GM23338 (cell line): ENCODE measurements around the gene CBX5. TPM values are rescaled to one million over a fixed set of nuclear protein-coding genes. Genes with fewer than 3 reads are reported as not detected.

Source experiments
- ATAC-seq: fragments of 200-7000 bp; cut with Tn5 transposase; 3 replicates; pipeline ENCODE4 v1.9.1; 2020
- DNase-seq: peaks from one replicate; pipeline ENCODE4 v3.0.0-alpha.2; 2015; ENCODE audit warnings: low spot score
- H2AFZ ChIP-seq: fragments of 200-600 bp; sonication (generic); 2 replicates; pipeline ENCODE4 v1.8.0; 2016; ENCODE audit warnings: antibody characterized with exemption, mild to moderate bottlenecking, moderate library complexity
- H3F3A ChIP-seq: fragments of 200-600 bp; sonication (generic); replicated peaks from 2 replicates; pipeline ENCODE4 v1.8.0; 2017; ENCODE audit warnings: antibody characterized with exemption, mixed run types, low read depth
- H3K27ac ChIP-seq: fragments of 200-600 bp; sonication (generic); 2 replicates; pipeline ENCODE4 v1.6.1; 2016; ENCODE audit warnings: low read depth
- H3K27me3 ChIP-seq: fragments of 200-600 bp; sonication (generic); 2 replicates; pipeline ENCODE4 v1.8.0; 2016; ENCODE audit warnings: mild to moderate bottlenecking, mixed run types, moderate library complexity; ENCODE audit not compliant: insufficient read depth
- H3K36me3 ChIP-seq: fragments of 200-600 bp; sonication (generic); 2 replicates; pipeline ENCODE4 v1.8.0; 2016; ENCODE audit warnings: mild to moderate bottlenecking; ENCODE audit not compliant: insufficient read depth
- H3K4me1 ChIP-seq: fragments of 200-600 bp; sonication (generic); 2 replicates; pipeline ENCODE4 v1.8.0; 2016; ENCODE audit warnings: mild to moderate bottlenecking, moderate library complexity; ENCODE audit not compliant: insufficient read depth
- H3K4me2 ChIP-seq: fragments of 200-600 bp; sonication (generic); 2 replicates; pipeline ENCODE4 v1.7.1; 2017; ENCODE audit warnings: mixed run types
- H3K4me3 ChIP-seq: fragments of 200-600 bp; sonication (generic); 2 replicates; pipeline ENCODE4 v1.6.1; 2016; ENCODE audit warnings: mixed run types
- H3K79me2 ChIP-seq: fragments of 200-600 bp; sonication (generic); replicated peaks from 2 replicates; pipeline ENCODE4 v1.8.0; 2017; ENCODE audit warnings: mild to moderate bottlenecking; ENCODE audit not compliant: insufficient read depth
- H3K9me2 ChIP-seq: fragments of 200-600 bp; sonication (generic); 2 replicates; pipeline ENCODE4 v1.8.0; 2017; ENCODE audit not compliant: insufficient read depth
- H4K20me1 ChIP-seq: fragments of 200-600 bp; sonication (generic); replicated peaks from 2 replicates; pipeline ENCODE4 v1.8.0; 2017; ENCODE audit warnings: mild to moderate bottlenecking; ENCODE audit not compliant: insufficient read depth
- H3K27ac Mint-ChIP-seq: 2 replicates; pipeline ENCODE4 v1.8.0; 2020; ENCODE audit warnings: inconsistent platforms, mild to moderate bottlenecking, moderate library complexity, mixed read lengths
- H3K27me3 Mint-ChIP-seq: 3 replicates; pipeline ENCODE4 v1.8.0; 2022; ENCODE audit warnings: low read depth, mild to moderate bottlenecking, moderate library complexity, mixed read lengths, inconsistent platforms; ENCODE audit not compliant: insufficient read depth, poor library complexity
- H3K36me3 Mint-ChIP-seq: 3 replicates; pipeline ENCODE4 v1.8.0; 2021; ENCODE audit warnings: low read depth, mild to moderate bottlenecking, inconsistent platforms, moderate library complexity, mixed read lengths
- H3K4me1 Mint-ChIP-seq: 3 replicates; pipeline ENCODE4 v1.8.0; 2020; ENCODE audit warnings: mild to moderate bottlenecking, inconsistent platforms, mixed read lengths
- H3K4me3 Mint-ChIP-seq: 3 replicates; pipeline ENCODE4 v1.8.0; 2021; ENCODE audit warnings: moderate library complexity, mild to moderate bottlenecking, inconsistent platforms, mixed read lengths
- H3K9me3 Mint-ChIP-seq: 3 replicates; pipeline ENCODE4 v1.8.0; 2020; ENCODE audit warnings: moderate library complexity, mild to moderate bottlenecking, inconsistent platforms, mixed read lengths
- CREB1 ChIP-seq: fragments of 250-450 bp; sonication (Bioruptor Pico); IDR thresholded peaks from 2 replicates; pipeline ENCODE4 v1.5.0; 2020; ENCODE audit warnings: low read depth, mild to moderate bottlenecking, moderate library complexity
- EZH2phosphoT487 ChIP-seq: fragments of 200-600 bp; sonication (generic); IDR thresholded peaks from one replicate; pipeline ENCODE4 v1.8.1; 2018; ENCODE audit warnings: antibody characterized with exemption; ENCODE audit not compliant: unreplicated experiment
- JUNB ChIP-seq: IDR thresholded peaks from one replicate; pipeline ENCODE4 v1.6.1; 2016; ENCODE audit warnings: antibody characterized with exemption; ENCODE audit not compliant: unreplicated experiment
- POLR2AphosphoS5 ChIP-seq: IDR thresholded peaks from 2 replicates; pipeline ENCODE4 v1.6.1; 2016; ENCODE audit warnings: antibody characterized with exemption, low read depth
- STAT1 ChIP-seq: IDR thresholded peaks from one replicate; pipeline ENCODE4 v1.6.1; 2016; ENCODE audit warnings: antibody characterized with exemption; ENCODE audit not compliant: unreplicated experiment
- ZNF114 ChIP-seq: fragments of 250-450 bp; sonication (Bioruptor Pico); IDR thresholded peaks from 2 replicates; pipeline ENCODE4 v1.5.0; 2020; ENCODE audit warnings: mild to moderate bottlenecking, moderate library complexity
- ZNF331 ChIP-seq: fragments of 250-450 bp; sonication (Bioruptor Pico); IDR thresholded peaks from 2 replicates; pipeline ENCODE4 v1.5.0; 2020; ENCODE audit warnings: low read depth, mild to moderate bottlenecking, moderate library complexity
- polyA plus RNA-seq: library from polyadenylated mRNA; unstranded; fragments of >200 nt; fragmentation: Nextera tagmentation; extraction: Ambion mirVana; gene quantifications from 2 replicates; pipeline ENCODE4 v1.2.1, GENCODE V29; 2016
- total RNA-seq: library from RNA; depleted of rRNA; stranded (reverse); fragments of >200 nt; shearing (Covaris generic); gene quantifications from 2 replicates; pipeline ENCODE4 v1.2.3, GENCODE V29; 2014
- TF ChIP-seq, protein P1 (sequence below), 2 experiments: fragments of 200-600 bp in 1 of 2; sonication (generic) in 1 of 2; conservative IDR thresholded peaks; 2 replicates each; pipeline versions ENCODE4 v1.5.1 to v1.6.1; 2016 to 2017; ENCODE audit warnings: antibody characterized with exemption in 2 of 2, low read depth in 2 of 2, mild to moderate bottlenecking in 2 of 2, moderate library complexity in 1 of 2

CBX5 gene
- total and polyA plus RNA-seq, 2 experiments from 2014 or later, result 152 to 212 TPM

DNA sequence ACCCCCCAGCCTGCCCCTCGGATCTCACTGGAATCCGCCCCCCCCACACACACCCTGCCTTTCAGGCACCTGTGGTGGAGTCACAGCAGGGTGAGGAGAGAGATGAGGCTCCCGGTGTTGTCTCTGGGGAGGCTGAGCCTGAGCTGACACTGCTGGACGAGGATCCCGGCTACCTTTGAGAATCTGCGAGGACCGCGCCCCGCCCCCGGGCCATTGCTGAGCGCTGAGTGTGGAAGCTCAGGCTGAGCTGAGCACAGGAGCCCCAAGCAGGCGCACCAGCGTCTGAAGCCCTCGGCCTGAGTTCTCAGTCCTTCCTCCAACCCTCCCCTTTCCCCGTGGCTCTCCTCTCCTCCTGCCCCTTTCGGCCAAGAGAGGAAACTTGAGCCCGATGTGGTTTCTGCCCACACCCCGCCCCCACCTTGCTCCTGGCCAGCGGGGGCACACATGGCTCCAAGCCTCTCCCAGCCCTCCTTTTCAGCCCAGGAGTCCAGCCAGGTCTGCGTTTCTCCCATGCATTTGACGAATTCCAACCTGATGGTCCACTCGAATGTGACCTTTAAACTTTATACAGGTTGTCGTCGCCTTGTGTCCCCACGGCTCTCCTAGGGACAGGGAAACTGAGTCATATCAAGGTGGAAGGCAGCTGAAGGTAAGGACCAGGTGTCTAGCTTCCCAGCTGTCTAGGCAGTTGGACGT lies 21.0 kb upstream of the CBX5 start, which contains the start of gene NFE2:
Gene NFE2, minus strand, starts transcription at position 284 of the 696 bp plus-strand sequence. CDS start 5,767 bp downstream, outside the sequence.
- TF ChIP-seq ZNF331 (CRISPR knock-in tag) (no peak), EZH2phosphoT487 (no peak), ZNF114 (CRISPR knock-in tag) (no peak), POLR2AphosphoS5 (peak; percentile 54; the same call in 1 of the 2 replicates), CREB1 (0 out of 2 replicates have a peak, but pooled peaks have one; percentile 9)
- TF ChIP-seq, protein P1, sequence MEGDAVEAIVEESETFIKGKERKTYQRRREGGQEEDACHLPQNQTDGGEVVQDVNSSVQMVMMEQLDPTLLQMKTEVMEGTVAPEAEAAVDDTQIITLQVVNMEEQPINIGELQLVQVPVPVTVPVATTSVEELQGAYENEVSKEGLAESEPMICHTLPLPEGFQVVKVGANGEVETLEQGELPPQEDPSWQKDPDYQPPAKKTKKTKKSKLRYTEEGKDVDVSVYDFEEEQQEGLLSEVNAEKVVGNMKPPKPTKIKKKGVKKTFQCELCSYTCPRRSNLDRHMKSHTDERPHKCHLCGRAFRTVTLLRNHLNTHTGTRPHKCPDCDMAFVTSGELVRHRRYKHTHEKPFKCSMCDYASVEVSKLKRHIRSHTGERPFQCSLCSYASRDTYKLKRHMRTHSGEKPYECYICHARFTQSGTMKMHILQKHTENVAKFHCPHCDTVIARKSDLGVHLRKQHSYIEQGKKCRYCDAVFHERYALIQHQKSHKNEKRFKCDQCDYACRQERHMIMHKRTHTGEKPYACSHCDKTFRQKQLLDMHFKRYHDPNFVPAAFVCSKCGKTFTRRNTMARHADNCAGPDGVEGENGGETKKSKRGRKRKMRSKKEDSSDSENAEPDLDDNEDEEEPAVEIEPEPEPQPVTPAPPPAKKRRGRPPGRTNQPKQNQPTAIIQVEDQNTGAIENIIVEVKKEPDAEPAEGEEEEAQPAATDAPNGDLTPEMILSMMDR (conservative IDR thresholded peaks at IDR 0.05; ENCODE audit: low read depth in 2 of 2), result 0 out of 4 replicates have a peak, but pooled peaks of 1 of the 2 experiments have one; percentile 5
- peak within 1 kb of the TSS; percentile 96 for H2AFZ ChIP-seq
- Mint-ChIP-seq H3K27me3 (peaks cover 17% of the 10 kb centered on the region), H3K36me3 (no peaks in the 10 kb centered on the region), H3K4me1 (peaks cover 50% of the 10 kb centered on the region), H3K4me3 (peak within 1 kb of the TSS; percentile 70), H3K27ac (peak within 1 kb of the TSS; percentile 85), H3K9me3 (no peaks in the 10 kb centered on the region)
- no peaks in the 10 kb centered on the region for H3K9me2 ChIP-seq
- H3K27me3 ChIP-seq, result peaks cover 15% of the 10 kb centered on the region
- H3K4me2 ChIP-seq, result peak within 1 kb of the TSS; percentile 99
- peak within 1 kb of the TSS; percentile 71 for H3K4me3 ChIP-seq
- H3K36me3 ChIP-seq, result no peaks in the 10 kb centered on the region
- peaks cover 12% of the 10 kb centered on the region for H3F3A ChIP-seq
- H4K20me1 ChIP-seq, result no peaks in the 10 kb centered on the region
- ATAC-seq (peak; percentile 91), DNase-seq (peak; percentile 92)
- no peaks in the 10 kb centered on the region for H3K79me2 ChIP-seq
- H3K4me1 ChIP-seq, result peaks cover 47% of the 10 kb centered on the region
- H3K27ac ChIP-seq, result peak within 1 kb of the TSS; percentile 95; the same call in 1 of the 2 replicates

DNA sequence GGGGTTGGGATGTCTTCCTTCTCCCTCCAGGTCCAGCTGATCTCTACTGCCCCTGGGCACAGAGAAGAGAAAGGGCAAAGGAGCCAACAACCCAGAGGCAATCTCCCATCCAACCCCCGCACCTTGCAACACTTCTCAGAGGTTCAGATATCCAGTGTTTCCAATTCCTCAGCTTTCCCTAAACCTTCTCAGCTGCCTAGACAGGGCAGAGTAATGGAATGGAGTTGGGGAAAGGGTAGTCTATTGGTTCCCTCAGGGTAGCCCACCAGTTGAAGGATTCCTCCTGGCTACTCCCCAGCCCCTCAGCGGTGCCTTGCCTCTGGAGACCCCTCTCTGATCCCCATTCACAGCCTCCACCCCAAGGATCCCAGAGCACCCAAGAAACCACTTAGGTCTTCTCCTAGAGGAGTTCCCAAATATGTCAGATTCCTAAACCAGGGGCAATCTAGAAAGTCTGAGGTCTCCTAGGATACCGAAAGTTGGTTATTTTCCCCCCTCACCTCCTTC lies 20.4 kb upstream of the CBX5 start:
- peak overlapping the region; percentile 96 for H2AFZ ChIP-seq
- H3K36me3 ChIP-seq, result no peaks in the 10 kb centered on the region
- peaks cover 50% of the 10 kb centered on the region for H3K4me1 Mint-ChIP-seq

More for the DNA sequence above, 20.4 kb upstream of the CBX5 start:
- H3K79me2 ChIP-seq, result no peaks in the 10 kb centered on the region
- peaks cover 15% of the 10 kb centered on the region for H3K27me3 ChIP-seq
- peak overlapping the region; percentile 70 for H3K4me3 Mint-ChIP-seq
- peak overlapping the region; percentile 71 for H3K4me3 ChIP-seq
- no peaks in the 10 kb centered on the region for H4K20me1 ChIP-seq
- ATAC-seq, result no peak
- no peak overlapping the region for H3K27ac ChIP-seq
- no peaks in the 10 kb centered on the region for H3K9me2 ChIP-seq
- H3K27me3 Mint-ChIP-seq, result peaks cover 17% of the 10 kb centered on the region
- DNase-seq, result no peak
- H3K9me3 Mint-ChIP-seq, result no peaks in the 10 kb centered on the region
- no peaks in the 10 kb centered on the region; the same call in 2 of the 3 replicates for H3K36me3 Mint-ChIP-seq
- H3K4me2 ChIP-seq, result peak overlapping the region; percentile 99
- TF ChIP-seq ZNF114 (CRISPR knock-in tag) (no peak), STAT1 (no peak), JUNB (no peak), EZH2phosphoT487 (no peak)
- TF ChIP-seq, protein P1 (conservative IDR thresholded peaks at IDR 0.05; ENCODE audit: low read depth in 2 of 2), result no peak
- peaks cover 47% of the 10 kb centered on the region for H3K4me1 ChIP-seq
- H3F3A ChIP-seq, result peaks cover 12% of the 10 kb centered on the region
- H3K27ac Mint-ChIP-seq, result peak overlapping the region; percentile 85; the same call in 1 of the 2 replicates
